H9 (cell line): Measurements from ENCODE around the gene FARS2. TPM values are rescaled to one million over a fixed set of nuclear protein-coding genes. Genes with fewer than 3 reads are reported as not detected.

ENCODE experiments used
- DNase-seq: peaks from one replicate; pipeline ENCODE4 v3.0.0-alpha.2; 2017
- H2AFZ ChIP-seq: one replicate; pipeline ENCODE4 v1.6.1; 2013; ENCODE audit warnings: mild to moderate bottlenecking, low read length, control low read depth, moderate library complexity
- H2AK5ac ChIP-seq: 2 replicates; pipeline ENCODE4 v1.6.1; 2013; ENCODE audit warnings: low read length, control low read depth, mixed read lengths; ENCODE audit not compliant: insufficient read length
- H2BK120ac ChIP-seq: one replicate; pipeline ENCODE4 v1.6.1; 2013; ENCODE audit warnings: low read depth, mild to moderate bottlenecking, low read length, control low read depth, inconsistent platforms; ENCODE audit not compliant: poor library complexity, severe bottlenecking
- H2BK12ac ChIP-seq: 2 replicates; pipeline ENCODE4 v1.6.1; 2013; ENCODE audit warnings: low read length, control low read depth, mixed read lengths, low read depth; ENCODE audit not compliant: insufficient read length
- H2BK15ac ChIP-seq: 2 replicates; pipeline ENCODE4 v1.6.1; 2013; ENCODE audit warnings: low read depth, low read length, control low read depth
- H2BK20ac ChIP-seq: one replicate; pipeline ENCODE4 v1.6.1; 2013; ENCODE audit warnings: low read depth, mild to moderate bottlenecking, low read length, control low read depth, inconsistent platforms; ENCODE audit not compliant: poor library complexity, severe bottlenecking
- H2BK5ac ChIP-seq: 2 replicates; pipeline ENCODE4 v1.6.1; 2013; ENCODE audit warnings: low read length, control low read depth, mixed read lengths; ENCODE audit not compliant: insufficient read length
- H3K14ac ChIP-seq: 2 replicates; pipeline ENCODE4 v1.6.1; 2013; ENCODE audit warnings: low read length, control low read depth; ENCODE audit not compliant: insufficient read depth
- H3K18ac ChIP-seq: 2 replicates; pipeline ENCODE4 v1.6.1; 2013; ENCODE audit warnings: low read depth, mild to moderate bottlenecking, mixed read lengths, low read length, control low read depth; ENCODE audit not compliant: insufficient read length
- H3K23ac ChIP-seq: 2 replicates; pipeline ENCODE4 v1.6.1; 2013; ENCODE audit warnings: low read length, control low read depth, mixed read lengths, low read depth; ENCODE audit not compliant: insufficient read length
- H3K23me2 ChIP-seq: 2 replicates; pipeline ENCODE4 v1.6.1; 2013; ENCODE audit warnings: low read depth, mild to moderate bottlenecking, mixed read lengths, low read length, control low read depth; ENCODE audit not compliant: insufficient read length, poor library complexity, severe bottlenecking
- H3K27ac ChIP-seq: 2 replicates; pipeline ENCODE4 v1.5.1; 2013; ENCODE audit warnings: low read length, control low read depth, mixed read lengths, low read depth; ENCODE audit not compliant: insufficient read length
- H3K27me3 ChIP-seq: 2 replicates; pipeline ENCODE4 v1.6.1; 2013; ENCODE audit warnings: low read length, control low read depth, inconsistent platforms; ENCODE audit not compliant: insufficient read depth
- H3K4ac ChIP-seq: 2 replicates; pipeline ENCODE4 v1.6.1; 2013; ENCODE audit warnings: low read depth, mild to moderate bottlenecking, control low read depth, inconsistent platforms, low read length, moderate library complexity
- H3K4me1 ChIP-seq: 2 replicates; pipeline ENCODE4 v1.6.1; 2013; ENCODE audit warnings: low read length, control low read depth, inconsistent platforms; ENCODE audit not compliant: insufficient read depth
- H3K4me2 ChIP-seq: 2 replicates; pipeline ENCODE4 v1.6.1; 2013; ENCODE audit warnings: low read length, control low read depth, mixed read lengths; ENCODE audit not compliant: insufficient read length, insufficient read depth
- H3K56ac ChIP-seq: 2 replicates; pipeline ENCODE4 v1.6.1; 2013; ENCODE audit warnings: low read depth, mild to moderate bottlenecking, mixed read lengths, low read length, control low read depth; ENCODE audit not compliant: insufficient read length
- H3K79me1 ChIP-seq: 2 replicates; pipeline ENCODE4 v1.6.1; 2013; ENCODE audit warnings: low read depth, mild to moderate bottlenecking, moderate library complexity, low read length, control low read depth, inconsistent platforms; ENCODE audit not compliant: insufficient read depth, poor library complexity, severe bottlenecking
- H3K79me2 ChIP-seq: 2 replicates; pipeline ENCODE4 v1.6.1; 2013; ENCODE audit warnings: low read length, control low read depth, inconsistent platforms; ENCODE audit not compliant: insufficient read depth
- H3K9ac ChIP-seq: 2 replicates; pipeline ENCODE4 v1.6.1; 2013; ENCODE audit warnings: low read length, control low read depth, mixed read lengths; ENCODE audit not compliant: insufficient read length; ENCODE audit errors: extremely low read depth
- H3K9me3 ChIP-seq: one replicate; pipeline ENCODE4 v1.6.1; 2013; ENCODE audit warnings: low read depth, low read length, inconsistent platforms; ENCODE audit not compliant: control insufficient read depth
- H3T11ph ChIP-seq: one replicate; pipeline ENCODE4 v1.6.1; 2013; ENCODE audit warnings: mild to moderate bottlenecking, low read length, control low read depth, inconsistent platforms
- H4K20me1 ChIP-seq: one replicate; pipeline ENCODE4 v1.6.1; 2013; ENCODE audit not compliant: control insufficient read depth, insufficient read length, insufficient read depth
- H4K5ac ChIP-seq: 2 replicates; pipeline ENCODE4 v1.6.1; 2013; ENCODE audit warnings: low read depth, mild to moderate bottlenecking, mixed read lengths, low read length, control low read depth; ENCODE audit not compliant: insufficient read length
- H4K8ac ChIP-seq: replicated peaks from 2 replicates; pipeline ENCODE4 v1.6.1; 2013; ENCODE audit warnings: low read length, control low read depth, mixed read lengths, low read depth; ENCODE audit not compliant: insufficient read length
- H4K91ac ChIP-seq: 2 replicates; pipeline ENCODE4 v1.6.1; 2013; ENCODE audit warnings: low read depth, mild to moderate bottlenecking, moderate library complexity, mixed read lengths, low read length, control low read depth; ENCODE audit not compliant: insufficient read length
- H3K27ac Mint-ChIP-seq, 3 experiments: 2 replicates in 2 of 3; 3 replicates in 1 of 3; pipeline ENCODE4 v1.8.0; 2020 to 2021; ENCODE audit warnings: mixed read lengths in 3 of 3, mild to moderate bottlenecking in 1 of 3, moderate library complexity in 1 of 3
- H3K27me3 Mint-ChIP-seq: 2 replicates; pipeline ENCODE4 v1.8.0; 2021; ENCODE audit warnings: low read depth, mild to moderate bottlenecking, moderate library complexity, mixed read lengths
- H3K36me3 Mint-ChIP-seq, 3 experiments: 2 replicates in 2 of 3; 3 replicates in 1 of 3; pipeline ENCODE4 v1.8.0; 2020 to 2021; ENCODE audit warnings: low read depth in 3 of 3, mixed read lengths in 3 of 3; ENCODE audit not compliant: insufficient read depth in 1 of 3
- H3K4me1 Mint-ChIP-seq, 2 experiments: 2 replicates each; pipeline ENCODE4 v1.8.0; 2020; ENCODE audit warnings: mixed read lengths in 2 of 2
- H3K4me3 Mint-ChIP-seq, 2 experiments: 2 replicates in 1 of 2; 3 replicates in 1 of 2; pipeline ENCODE4 v1.8.0; 2020 to 2021; ENCODE audit warnings: mild to moderate bottlenecking in 2 of 2, mixed read lengths in 2 of 2, moderate library complexity in 1 of 2
- H3K9me3 Mint-ChIP-seq, 2 experiments: 2 replicates in 1 of 2; 3 replicates in 1 of 2; pipeline ENCODE4 v1.8.0; 2020; ENCODE audit warnings: mild to moderate bottlenecking in 2 of 2, mixed read lengths in 2 of 2, moderate library complexity in 1 of 2
- CTCF ChIP-seq: fragments of 200-600 bp; sonication (generic); conservative IDR thresholded peaks from 3 replicates; pipeline ENCODE4 v1.8.0; 2021; ENCODE audit warnings: antibody characterized with exemption, mild to moderate bottlenecking
- total RNA-seq: library from RNA; stranded (reverse); gene quantifications from 2 replicates; pipeline ENCODE4 v1.2.1, GENCODE V29; 2021

Gene FARS2
- total RNA-seq, 1 experiment from 2014 or later = 8.5 TPM

GRCh38 chr6:5582762-5583161 is 321.4 kb downstream of the FARS2 start:
- Histone ChIP-seq H3K4me1 (no peaks in the 10 kb centered on the region), H3K79me2 (no peaks in the 10 kb centered on the region), H3K56ac (no peak overlapping the region), H2BK120ac (no peak overlapping the region), H3K14ac (no peak overlapping the region), H4K20me1 (no peaks in the 10 kb centered on the region), H2BK20ac (no peak overlapping the region), H3T11ph (no peak overlapping the region), H2AFZ (no peak overlapping the region), H2BK5ac (no peak overlapping the region), H3K27ac (no peak overlapping the region), H3K9me3 (no peaks in the 10 kb centered on the region), H2AK5ac (no peak overlapping the region), H2BK15ac (no peak overlapping the region), H3K79me1 (no peaks in the 10 kb centered on the region), H3K23ac (no peak overlapping the region), H4K5ac (no peak overlapping the region), H3K9ac (no peak overlapping the region), H2BK12ac (no peak overlapping the region), H4K91ac (no peak overlapping the region), H3K27me3 (no peaks in the 10 kb centered on the region), H3K18ac (no peak overlapping the region), H3K4ac (no peak overlapping the region), H3K23me2 (no peaks in the 10 kb centered on the region), H3K4me2 (no peak overlapping the region), H4K8ac (no peak overlapping the region)
- H3K36me3 Mint-ChIP-seq = peaks cover 4 to 9% (median 5%) of the 10 kb centered on the region in 3 experiments; a peak in 6 of 7 replicates
- H3K9me3 Mint-ChIP-seq = peaks cover 10 to 13% of the 10 kb centered on the region in 2 experiments
- H3K4me3 Mint-ChIP-seq = no peak overlapping the region
- no peak for DNase-seq
- peak; percentile 31; the same call in 2 of the 3 replicates for TF ChIP-seq CTCF
- no peaks in the 10 kb centered on the region for H3K4me1 Mint-ChIP-seq
- H3K27me3 Mint-ChIP-seq = no peaks in the 10 kb centered on the region
- no peak overlapping the region for H3K27ac Mint-ChIP-seq
